ENCODE measurements around the gene TBC1D1. TPM values are rescaled to one million over a fixed set of nuclear protein-coding genes. Genes with fewer than 3 reads are reported as not detected.
"Not testable (repeated sequence)": the region's sequence is repeated elsewhere in the genome, so short reads cannot be mapped to it uniquely, and the experiment has no call there.

Gene TBC1D1
- total and polyA plus RNA-seq, 2 experiments from 2014 or later = 53.9 to 151 TPM

- H3K4me1 Mint-ChIP-seq = peaks cover 11% of the 10 kb centered on the region
- H3K4me1 ChIP-seq (ENCODE audit: insufficient read depth) = peaks cover 11% of the 10 kb centered on the region; the same call in 1 of the 2 replicates
- not testable (repeated sequence) for H3K4me3 Mint-ChIP-seq; H3K36me3 Mint-ChIP-seq (ENCODE audit: low read depth); H2AFZ ChIP-seq; H3K36me3 ChIP-seq (ENCODE audit: insufficient read depth); H3K27ac Mint-ChIP-seq; H3K27me3 Mint-ChIP-seq (ENCODE audit: insufficient read depth, low read depth, poor library complexity); H3K27me3 ChIP-seq (ENCODE audit: insufficient read depth); H4K20me1 ChIP-seq (replicated peaks; ENCODE audit: insufficient read depth); ATAC-seq; H3K79me2 ChIP-seq (replicated peaks; ENCODE audit: insufficient read depth); H3K4me2 ChIP-seq; H3K4me3 ChIP-seq; H3F3A ChIP-seq (replicated peaks; ENCODE audit: low read depth); H3K9me2 ChIP-seq (ENCODE audit: insufficient read depth); H3K27ac ChIP-seq (ENCODE audit: low read depth); H3K9me3 Mint-ChIP-seq; DNase-seq (ENCODE audit: low spot score)
Measured at GRCh38 chr4:37923089-37923488, 32.2 kb downstream of the TBC1D1 start.

DNA sequence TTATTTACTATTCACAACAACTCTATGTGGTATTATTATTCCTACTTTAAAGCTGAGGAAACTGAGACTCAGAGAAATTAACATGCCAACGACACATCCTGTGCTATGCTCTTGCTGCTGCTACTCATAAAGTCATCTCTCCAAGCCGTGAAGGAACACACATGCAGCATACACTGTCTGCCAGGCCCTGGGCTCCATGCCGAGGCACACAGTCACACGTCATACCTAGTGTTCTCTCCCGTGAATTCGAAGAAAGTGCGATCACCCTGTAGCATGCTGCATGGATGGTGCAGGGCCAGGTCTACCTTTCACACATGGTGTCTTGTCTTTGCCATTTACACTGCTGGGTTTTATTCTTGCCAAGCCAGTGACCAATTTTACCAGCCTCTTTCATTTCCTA, 34.1 kb downstream of the TBC1D1 start:
- DNase-seq (ENCODE audit: low spot score) (no peak), ATAC-seq (no peak)
- H3K9me3 Mint-ChIP-seq = no peaks in the 10 kb centered on the region
- H3K36me3 Mint-ChIP-seq (ENCODE audit: low read depth) = no peaks in the 10 kb centered on the region
- Histone ChIP-seq H4K20me1 (replicated peaks; ENCODE audit: insufficient read depth) (no peaks in the 10 kb centered on the region; the same call in 1 of the 2 replicates), H3K4me1 (ENCODE audit: insufficient read depth) (peaks cover 11% of the 10 kb centered on the region; the same call in 1 of the 2 replicates), H3K79me2 (replicated peaks; ENCODE audit: insufficient read depth) (no peaks in the 10 kb centered on the region), H3K27me3 (ENCODE audit: insufficient read depth) (no peaks in the 10 kb centered on the region), H3K9me2 (ENCODE audit: insufficient read depth) (no peaks in the 10 kb centered on the region), H3F3A (replicated peaks; ENCODE audit: low read depth) (no peaks in the 10 kb centered on the region), H3K27ac (ENCODE audit: low read depth) (no peak overlapping the region), H3K4me3 (no peak overlapping the region), H3K36me3 (ENCODE audit: insufficient read depth) (no peaks in the 10 kb centered on the region), H3K4me2 (no peak overlapping the region), H2AFZ (no peak overlapping the region)
- TF ChIP-seq JUNB (IDR thresholded peaks at IDR 0.05; ENCODE audit: unreplicated experiment) = no peak
- no peak for TF ChIP-seq ZNF114 (CRISPR knock-in tag; IDR thresholded peaks at IDR 0.05)
- no peak for TF ChIP-seq REST (IDR thresholded peaks at IDR 0.05; ENCODE audit: unreplicated experiment)
- TF ChIP-seq POLR2AphosphoS5 (IDR thresholded peaks at IDR 0.05; ENCODE audit: low read depth) = no peak
- no peak for TF ChIP-seq NANOG (IDR thresholded peaks at IDR 0.05; ENCODE audit: borderline replicate concordance)
- no peak for TF ChIP-seq EZH2 (IDR thresholded peaks at IDR 0.05; ENCODE audit: low read depth, unreplicated experiment)
- TF ChIP-seq CREB1 (CRISPR knock-in tag; IDR thresholded peaks at IDR 0.05; ENCODE audit: low read depth) = no peak
- no peaks in the 10 kb centered on the region for H3K27me3 Mint-ChIP-seq (ENCODE audit: insufficient read depth, low read depth, poor library complexity)
- H3K27ac Mint-ChIP-seq = no peak overlapping the region
- H3K4me3 Mint-ChIP-seq = no peak overlapping the region
- peaks cover 18% of the 10 kb centered on the region for H3K4me1 Mint-ChIP-seq

GRCh38 chr4:37927434-37927833, 36.5 kb downstream of the TBC1D1 start:
- Histone ChIP-seq H3K4me2 (no peak overlapping the region), H3K9me2 (ENCODE audit: insufficient read depth) (no peaks in the 10 kb centered on the region), H3K27ac (ENCODE audit: low read depth) (no peak overlapping the region), H3K79me2 (replicated peaks; ENCODE audit: insufficient read depth) (no peaks in the 10 kb centered on the region), H3K4me1 (ENCODE audit: insufficient read depth) (peaks cover 11% of the 10 kb centered on the region; the same call in 1 of the 2 replicates), H3K27me3 (ENCODE audit: insufficient read depth) (no peaks in the 10 kb centered on the region), H3K36me3 (ENCODE audit: insufficient read depth) (no peaks in the 10 kb centered on the region), H3F3A (replicated peaks; ENCODE audit: low read depth) (no peaks in the 10 kb centered on the region), H4K20me1 (replicated peaks; ENCODE audit: insufficient read depth) (no peaks in the 10 kb centered on the region; the same call in 1 of the 2 replicates), H3K4me3 (no peak overlapping the region), H2AFZ (no peak overlapping the region)
- Mint-ChIP-seq H3K9me3 (no peaks in the 10 kb centered on the region), H3K27ac (no peak overlapping the region), H3K4me1 (peaks cover 18% of the 10 kb centered on the region), H3K4me3 (no peak overlapping the region), H3K27me3 (ENCODE audit: insufficient read depth, low read depth, poor library complexity) (no peaks in the 10 kb centered on the region), H3K36me3 (ENCODE audit: low read depth) (no peaks in the 10 kb centered on the region)
- ATAC-seq (no peak), DNase-seq (ENCODE audit: low spot score) (no peak)
- TF ChIP-seq POLR2AphosphoS5 (IDR thresholded peaks at IDR 0.05; ENCODE audit: low read depth) = no peak
- TF ChIP-seq, protein P1, sequence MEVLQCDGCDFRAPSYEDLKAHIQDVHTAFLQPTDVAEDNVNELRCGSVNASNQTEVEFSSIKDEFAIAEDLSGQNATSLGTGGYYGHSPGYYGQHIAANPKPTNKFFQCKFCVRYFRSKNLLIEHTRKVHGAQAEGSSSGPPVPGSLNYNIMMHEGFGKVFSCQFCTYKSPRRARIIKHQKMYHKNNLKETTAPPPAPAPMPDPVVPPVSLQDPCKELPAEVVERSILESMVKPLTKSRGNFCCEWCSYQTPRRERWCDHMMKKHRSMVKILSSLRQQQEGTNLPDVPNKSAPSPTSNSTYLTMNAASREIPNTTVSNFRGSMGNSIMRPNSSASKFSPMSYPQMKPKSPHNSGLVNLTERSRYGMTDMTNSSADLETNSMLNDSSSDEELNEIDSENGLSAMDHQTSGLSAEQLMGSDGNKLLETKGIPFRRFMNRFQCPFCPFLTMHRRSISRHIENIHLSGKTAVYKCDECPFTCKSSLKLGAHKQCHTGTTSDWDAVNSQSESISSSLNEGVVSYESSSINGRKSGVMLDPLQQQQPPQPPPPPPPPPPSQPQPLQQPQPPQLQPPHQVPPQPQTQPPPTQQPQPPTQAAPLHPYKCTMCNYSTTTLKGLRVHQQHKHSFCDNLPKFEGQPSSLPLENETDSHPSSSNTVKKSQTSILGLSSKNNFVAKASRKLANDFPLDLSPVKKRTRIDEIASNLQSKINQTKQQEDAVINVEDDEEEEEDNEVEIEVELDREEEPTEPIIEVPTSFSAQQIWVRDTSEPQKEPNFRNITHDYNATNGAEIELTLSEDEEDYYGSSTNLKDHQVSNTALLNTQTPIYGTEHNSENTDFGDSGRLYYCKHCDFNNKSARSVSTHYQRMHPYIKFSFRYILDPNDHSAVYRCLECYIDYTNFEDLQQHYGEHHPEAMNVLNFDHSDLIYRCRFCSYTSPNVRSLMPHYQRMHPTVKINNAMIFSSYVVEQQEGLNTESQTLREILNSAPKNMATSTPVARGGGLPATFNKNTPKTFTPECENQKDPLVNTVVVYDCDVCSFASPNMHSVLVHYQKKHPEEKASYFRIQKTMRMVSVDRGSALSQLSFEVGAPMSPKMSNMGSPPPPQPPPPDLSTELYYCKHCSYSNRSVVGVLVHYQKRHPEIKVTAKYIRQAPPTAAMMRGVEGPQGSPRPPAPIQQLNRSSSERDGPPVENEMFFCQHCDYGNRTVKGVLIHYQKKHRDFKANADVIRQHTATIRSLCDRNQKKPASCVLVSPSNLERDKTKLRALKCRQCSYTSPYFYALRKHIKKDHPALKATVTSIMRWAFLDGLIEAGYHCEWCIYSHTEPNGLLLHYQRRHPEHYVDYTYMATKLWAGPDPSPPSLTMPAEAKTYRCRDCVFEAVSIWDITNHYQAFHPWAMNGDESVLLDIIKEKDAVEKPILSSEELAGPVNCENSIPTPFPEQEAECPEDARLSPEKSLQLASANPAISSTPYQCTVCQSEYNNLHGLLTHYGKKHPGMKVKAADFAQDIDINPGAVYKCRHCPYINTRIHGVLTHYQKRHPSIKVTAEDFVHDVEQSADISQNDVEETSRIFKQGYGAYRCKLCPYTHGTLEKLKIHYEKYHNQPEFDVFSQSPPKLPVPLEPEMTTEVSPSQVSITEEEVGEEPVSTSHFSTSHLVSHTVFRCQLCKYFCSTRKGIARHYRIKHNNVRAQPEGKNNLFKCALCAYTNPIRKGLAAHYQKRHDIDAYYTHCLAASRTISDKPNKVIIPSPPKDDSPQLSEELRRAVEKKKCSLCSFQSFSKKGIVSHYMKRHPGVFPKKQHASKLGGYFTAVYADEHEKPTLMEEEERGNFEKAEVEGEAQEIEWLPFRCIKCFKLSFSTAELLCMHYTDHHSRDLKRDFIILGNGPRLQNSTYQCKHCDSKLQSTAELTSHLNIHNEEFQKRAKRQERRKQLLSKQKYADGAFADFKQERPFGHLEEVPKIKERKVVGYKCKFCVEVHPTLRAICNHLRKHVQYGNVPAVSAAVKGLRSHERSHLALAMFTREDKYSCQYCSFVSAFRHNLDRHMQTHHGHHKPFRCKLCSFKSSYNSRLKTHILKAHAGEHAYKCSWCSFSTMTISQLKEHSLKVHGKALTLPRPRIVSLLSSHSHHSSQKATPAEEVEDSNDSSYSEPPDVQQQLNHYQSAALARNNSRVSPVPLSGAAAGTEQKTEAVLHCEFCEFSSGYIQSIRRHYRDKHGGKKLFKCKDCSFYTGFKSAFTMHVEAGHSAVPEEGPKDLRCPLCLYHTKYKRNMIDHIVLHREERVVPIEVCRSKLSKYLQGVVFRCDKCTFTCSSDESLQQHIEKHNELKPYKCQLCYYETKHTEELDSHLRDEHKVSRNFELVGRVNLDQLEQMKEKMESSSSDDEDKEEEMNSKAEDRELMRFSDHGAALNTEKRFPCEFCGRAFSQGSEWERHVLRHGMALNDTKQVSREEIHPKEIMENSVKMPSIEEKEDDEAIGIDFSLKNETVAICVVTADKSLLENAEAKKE (CRISPR knock-in tag; IDR thresholded peaks at IDR 0.05) = no peak

All from GM23338 (cell line).